NCI-H345 treated with DMSO at 0.1 percent for 48 hours (cell line): ENCODE measurements around the gene USP14.
"Not testable (repeated sequence)": the region's sequence is repeated elsewhere in the genome, so short reads cannot be mapped to it uniquely, and the experiment has no call there.

Source experiments
- DNase-seq: peaks from one replicate; lab custom pipeline; 2025; ENCODE audit not compliant: unreplicated experiment; lab: John Stamatoyannopoulos, UW

USP14 gene

GRCh38 chr18:158128-159036 lies at the start of gene USP14:
Gene USP14 (plus strand): TSS chr18:158557. CDS start chr18:158699, 142 bp downstream.
- peak; percentile 90 for DNase-seq

GRCh38 chr18:108665-109063 lies 49.7 kb upstream of the USP14 start:
- not testable (repeated sequence) for DNase-seq

- not testable (repeated sequence) for DNase-seq
Measured at GRCh38 chr18:109130-109921, 49.0 kb upstream of the USP14 start.

GRCh38 chr18:109922-110261 lies 48.5 kb upstream of the USP14 start:
- not testable (repeated sequence) for DNase-seq

- DNase-seq, result not testable (repeated sequence)
Measured at GRCh38 chr18:110351-111201, 47.8 kb upstream of the USP14 start.

GRCh38 chr18:111306-112014 lies 46.9 kb upstream of the USP14 start:
- no peak for DNase-seq

- DNase-seq, result not testable (repeated sequence)
Measured at GRCh38 chr18:112015-112733, 46.2 kb upstream of the USP14 start.

- DNase-seq, result not testable (repeated sequence)
Measured at GRCh38 chr18:120539-121260, 37.7 kb upstream of the USP14 start.

GRCh38 chr18:135045-135444 lies 23.3 kb upstream of the USP14 start:
- no peak for DNase-seq

- DNase-seq, result no peak
Measured at GRCh38 chr18:136433-136832, 21.9 kb upstream of the USP14 start.

- DNase-seq, result no peak
Measured at GRCh38 chr18:137327-137726, 21.0 kb upstream of the USP14 start.

- no peak for DNase-seq
Measured at GRCh38 chr18:140670-141266, 17.6 kb upstream of the USP14 start.

GRCh38 chr18:142624-143296 lies 15.6 kb upstream of the USP14 start:
- not testable (repeated sequence) for DNase-seq

- no peak for DNase-seq
Measured at GRCh38 chr18:148841-149240, 9.5 kb upstream of the USP14 start.

GRCh38 chr18:154151-154550 lies 4.2 kb upstream of the USP14 start:
- DNase-seq, result no peak

- DNase-seq, result no peak
Measured at GRCh38 chr18:155688-156087, 2.7 kb upstream of the USP14 start.

GRCh38 chr18:156514-157230 lies 1.7 kb upstream of the USP14 start:
- no peak for DNase-seq
